Measurements from ENCODE around the gene DCDC2B. TPM values are rescaled to one million over a fixed set of nuclear protein-coding genes. Genes with fewer than 3 reads are reported as not detected.
A peak's percentile ranks its signal among the peaks of the same experiment; 100 is the strongest.

DCDC2B gene
- total and polyA plus RNA-seq, 10 of the 15 experiments (the other 5 are each of a cell fraction or from before 2014, with no cell fraction given) = 0.12 to 0.21 (median 0.15) TPM; not detected in 7

DNA sequence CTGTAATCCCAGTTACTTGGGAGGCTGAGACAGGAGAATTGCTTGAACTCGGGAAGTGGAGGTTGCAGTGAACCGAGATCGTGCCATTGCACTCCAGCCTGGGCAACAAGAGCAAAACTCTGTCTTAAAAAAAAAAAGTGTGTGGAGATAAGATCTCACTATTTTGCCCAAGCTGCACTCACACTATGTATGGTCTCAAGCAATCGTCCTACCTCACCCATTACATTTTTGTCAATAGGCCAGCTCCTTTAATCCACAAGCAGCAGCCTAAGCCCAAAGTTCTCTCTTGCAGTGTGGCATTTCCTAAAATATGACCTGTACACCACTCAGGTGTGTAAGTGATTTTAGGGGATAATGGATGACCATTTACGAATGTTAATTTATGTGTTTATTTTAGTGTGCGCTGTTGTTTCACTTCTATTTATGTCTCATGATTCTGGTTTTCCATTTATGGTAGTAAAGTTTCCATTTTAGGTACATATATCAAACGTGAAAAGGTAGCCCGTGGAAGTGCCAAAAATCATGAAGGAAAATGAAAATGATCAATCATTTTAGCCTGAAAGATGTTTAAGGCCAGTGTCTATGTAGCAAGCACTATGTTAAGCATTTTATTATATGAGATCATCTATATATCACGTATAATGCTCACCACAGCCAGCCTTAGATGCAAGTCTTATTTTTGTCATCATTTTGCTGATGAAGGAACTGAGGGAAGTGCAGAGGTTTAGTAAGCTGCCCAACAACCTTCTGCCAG lies 47.8 kb downstream of the DCDC2B start:
- ChIA-PET POLR2A (interaction anchor here (1.5 kb wide), 1 partner anchor 18 kb away, joined by 3 read pairs; no protein-coding TSS in a partner anchor), RAD21 (ENCODE audit: unreplicated experiment) (interaction anchor here (0.7 to 4.5 kb wide), 5 partner anchors 15 to 80 kb away, joined by 3 to 34 read pairs (median 15); partner anchors contain the start of genes HDAC1 and MARCKSL1), CTCF (interaction anchor here (0.6 to 6.2 kb wide), 6 partner anchors 9 to 159 kb away, joined by 3 to 39 read pairs (median 7); partner anchors contain the start of gene FAM167B), SMC1A (ENCODE audit: uncharacterized antibody, unreplicated experiment) (interaction anchor here (1.0 to 14.4 kb wide), 7 partner anchors 13 to 62 kb away, joined by 3 to 124 read pairs (median 3); partner anchors contain the start of gene HDAC1)
- BruUV-seq (replicated peaks) = no TSS peak
- Histone ChIP-seq H3K27ac (ENCODE audit: control insufficient read depth, insufficient read depth) (peak overlapping the region; percentile 89), H3K4me1 (ENCODE audit: control insufficient read depth, insufficient read depth, low read length) (peaks cover 53% of the 10 kb centered on the region), H3K36me3 (ENCODE audit: control insufficient read depth in 2 of 2, insufficient read depth in 2 of 2, low read length in 1 of 2) (peaks cover 0 to 2% of the 10 kb centered on the region in 2 experiments; a peak in 1 of 4 replicates), H3K4me2 (ENCODE audit: control insufficient read depth, insufficient read depth) (peak overlapping the region; percentile 99), H3K9ac (ENCODE audit: control insufficient read depth, insufficient read depth, low read length) (peak overlapping the region; percentile 3), H3K27me3 (replicated peaks in 1 of 2; ENCODE audit: control insufficient read depth in 2 of 2, insufficient read depth in 2 of 2, low read length in 1 of 2) (no peaks in the 10 kb centered on the region), H3K79me2 (ENCODE audit: control insufficient read depth, insufficient read depth, low read length) (peaks cover 69% of the 10 kb centered on the region), H2AFZ (ENCODE audit: control insufficient read depth, low read depth, low read length) (peak overlapping the region; percentile 71), H4K20me1 (ENCODE audit: control insufficient read depth, insufficient read depth) (no peaks in the 10 kb centered on the region), H3K4me3 (peak overlapping the region; percentile 61; the same call in 1 of the 2 replicates), H3K9me3 (replicated peaks; ENCODE audit: control insufficient read depth, insufficient read depth, low read length) (no peaks in the 10 kb centered on the region; the same call in 2 of the 3 replicates)
- TF ChIP-seq, protein P1, sequence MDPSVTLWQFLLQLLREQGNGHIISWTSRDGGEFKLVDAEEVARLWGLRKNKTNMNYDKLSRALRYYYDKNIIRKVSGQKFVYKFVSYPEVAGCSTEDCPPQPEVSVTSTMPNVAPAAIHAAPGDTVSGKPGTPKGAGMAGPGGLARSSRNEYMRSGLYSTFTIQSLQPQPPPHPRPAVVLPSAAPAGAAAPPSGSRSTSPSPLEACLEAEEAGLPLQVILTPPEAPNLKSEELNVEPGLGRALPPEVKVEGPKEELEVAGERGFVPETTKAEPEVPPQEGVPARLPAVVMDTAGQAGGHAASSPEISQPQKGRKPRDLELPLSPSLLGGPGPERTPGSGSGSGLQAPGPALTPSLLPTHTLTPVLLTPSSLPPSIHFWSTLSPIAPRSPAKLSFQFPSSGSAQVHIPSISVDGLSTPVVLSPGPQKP (IDR thresholded peaks at IDR 0.05; ENCODE audit: low read depth, low read length) = no peak
- TF ChIP-seq MEF2B (IDR thresholded peaks at IDR 0.05; ENCODE audit: partially characterized antibody, poor library complexity, severe bottlenecking) (peak; percentile 58), ASH2L (IDR thresholded peaks at IDR 0.05; ENCODE audit: borderline replicate concordance, low read depth) (no peak), MEF2A (IDR thresholded peaks at IDR 0.05; ENCODE audit: insufficient read depth, low read depth, low read length) (peak; percentile 77), SRF (IDR thresholded peaks at IDR 0.05; ENCODE audit: low read depth in 2 of 2, low read length in 2 of 2) (0 out of 4 replicates have a peak, but pooled peaks of 1 of the 2 experiments have one; percentile 32)
- in situ Hi-C loops (cut with MboI) = no loop called here
- no peak for DNase-seq (ENCODE audit: low read depth, low spot score)
- WGBS (ENCODE audit: insufficient coverage, insufficient replicate concordance, low lambda C conversion rate, missing lambda C conversion rate) = 38% methylated on average over 9 of the region's 9 CpGs
- no peak for ATAC-seq
- intact Hi-C loops (cut with micrococcal nuclease; ENCODE audit: unreplicated experiment) = no loop called here
- FAIRE-seq = no peak

Measured in GM12878 (cell line).